Mucosa of rectum (tissue), 2 donors: ENCODE measurements around the gene PCBP3.
"Not testable (repeated sequence)": the region's sequence is repeated elsewhere in the genome, so short reads cannot be mapped to it uniquely, and the experiment has no call there.

ENCODE experiments used
- H3K27ac ChIP-seq, 2 donors: one replicate each; pipeline ENCODE4 v1.7.0; 2013; ENCODE audit warnings: inconsistent platforms in 2 of 2, low read depth in 2 of 2, low read length in 2 of 2
- H3K27me3 ChIP-seq, 2 donors: one replicate each; pipeline ENCODE4 v1.7.0; 2013; ENCODE audit warnings: low read length in 2 of 2; ENCODE audit not compliant: control insufficient read depth in 2 of 2, insufficient read depth in 2 of 2
- H3K36me3 ChIP-seq, 2 donors: one replicate each; pipeline ENCODE4 v1.7.0; 2013; ENCODE audit warnings: low read length in 2 of 2; ENCODE audit not compliant: control insufficient read depth in 2 of 2, insufficient read depth in 2 of 2
- H3K4me1 ChIP-seq, 2 donors: one replicate each; pipeline ENCODE4 v1.7.0; 2013; ENCODE audit warnings: low read length in 2 of 2, mild to moderate bottlenecking in 1 of 2; ENCODE audit not compliant: control insufficient read depth in 2 of 2, insufficient read depth in 2 of 2
- H3K4me3 ChIP-seq, 2 donors: one replicate each; pipeline ENCODE4 v1.7.0; 2013; ENCODE audit warnings: low read length in 2 of 2
- H3K9ac ChIP-seq, 2 donors: one replicate each; pipeline ENCODE4 v1.7.0; 2013; ENCODE audit warnings: low read length in 2 of 2, low read depth in 1 of 2, mild to moderate bottlenecking in 1 of 2
- H3K9me3 ChIP-seq, 2 donors: one replicate each; pipeline ENCODE4 v1.7.0; 2013; ENCODE audit warnings: low read length in 2 of 2; ENCODE audit not compliant: control insufficient read depth in 2 of 2
- donor health status: healthy.
- donor health status: Normal muscosa, but diverticular disease.

The PCBP3 gene

DNA sequence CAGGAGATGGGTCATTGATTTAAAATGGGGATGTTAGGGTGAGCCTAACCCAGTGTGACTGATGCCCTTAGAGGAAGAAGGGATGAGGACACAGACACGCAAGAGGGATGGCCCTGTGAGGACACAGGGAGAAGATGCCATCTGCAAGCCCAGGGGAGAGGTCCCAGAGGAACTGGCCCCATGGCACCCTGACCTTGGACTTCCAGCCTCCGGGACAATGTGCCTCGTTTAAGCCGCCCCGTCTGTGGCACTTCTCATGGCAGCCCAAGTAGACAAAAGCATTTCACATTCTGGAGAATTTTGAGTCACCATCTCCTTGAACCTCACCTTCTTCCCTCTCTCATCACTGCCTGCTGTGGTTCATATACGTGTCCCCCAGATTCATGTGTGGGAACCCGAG is 20.1 kb upstream of the PCBP3 start:
- H3K9ac ChIP-seq = no peak overlapping the region
- no peaks in the 10 kb centered on the region for H3K36me3 ChIP-seq
- peaks cover 0 to 7% of the 10 kb centered on the region in 2 donors for H3K27me3 ChIP-seq
- no peaks in the 10 kb centered on the region for H3K9me3 ChIP-seq
- H3K4me1 ChIP-seq = no peaks in the 10 kb centered on the region
- H3K4me3 ChIP-seq = no peak overlapping the region
- no peak overlapping the region for H3K27ac ChIP-seq

DNA sequence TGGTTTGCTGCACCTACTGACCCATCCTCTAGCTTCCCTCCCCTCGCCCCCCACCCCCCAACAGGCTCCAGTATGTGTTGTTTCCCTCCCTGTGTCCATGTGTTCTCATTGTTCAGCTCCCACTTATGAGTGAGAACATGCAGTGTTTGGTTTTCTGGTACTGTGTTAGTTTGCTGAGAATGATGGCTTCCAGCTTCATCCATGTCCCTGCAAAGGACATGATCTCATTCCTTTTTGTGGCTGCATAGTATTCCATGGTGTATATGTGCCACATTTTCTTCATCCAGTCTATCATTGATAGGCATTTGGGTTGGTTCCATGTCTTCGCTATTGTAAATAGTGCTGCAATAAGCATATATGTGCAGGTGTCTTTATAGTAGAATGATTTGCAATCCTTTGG is 17.4 kb upstream of the PCBP3 start:
- H3K9me3 ChIP-seq, H3K4me1 ChIP-seq, H3K4me3 ChIP-seq, H3K9ac ChIP-seq, H3K27ac ChIP-seq, H3K27me3 ChIP-seq, H3K36me3 ChIP-seq: not testable (repeated sequence)

DNA sequence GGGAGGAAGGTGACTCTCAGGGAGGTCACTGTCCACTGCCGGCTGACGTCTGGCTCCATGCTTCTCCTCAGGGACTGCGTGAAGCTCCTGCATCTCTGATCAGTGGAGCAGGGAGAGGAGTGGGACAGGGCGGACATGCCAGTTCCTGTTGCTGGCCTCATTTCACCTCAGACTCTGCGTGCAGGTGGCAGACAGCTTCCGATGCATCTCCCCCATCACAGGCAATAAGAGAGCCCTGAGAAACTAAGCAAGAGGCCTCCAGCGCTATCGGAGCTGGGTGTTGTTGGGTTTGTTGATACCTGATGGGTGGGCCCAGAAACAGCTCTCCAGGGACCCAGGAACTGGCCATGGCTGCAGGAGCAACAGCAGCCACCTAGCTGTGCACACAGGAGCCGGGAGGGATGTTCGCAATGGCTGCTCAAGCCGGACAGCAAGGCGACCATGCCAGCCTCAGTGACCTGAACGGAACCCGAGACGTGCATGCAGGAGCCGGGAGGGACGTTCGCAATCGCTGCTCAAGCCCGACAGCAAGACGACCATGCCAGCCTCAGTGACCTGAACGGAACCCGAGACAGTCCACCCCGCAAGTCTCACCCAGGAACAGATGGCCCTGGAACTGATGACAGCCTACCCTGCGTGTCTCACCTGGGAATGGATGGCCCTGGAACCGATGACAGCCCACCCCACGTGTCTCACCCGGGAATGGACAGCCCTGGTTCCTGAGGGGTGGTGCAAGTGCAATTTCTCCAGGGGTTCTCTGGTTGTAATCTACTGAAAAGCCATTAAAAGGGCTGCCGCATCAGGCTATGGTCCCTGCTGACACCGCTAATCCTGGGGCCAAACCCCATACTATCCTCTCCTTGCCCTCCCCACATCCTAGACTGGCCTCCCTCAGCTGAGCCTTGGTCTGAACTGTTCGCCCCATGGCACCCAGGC is 14.2 kb upstream of the PCBP3 start:
- Histone ChIP-seq H3K27ac (no peak overlapping the region), H3K27me3 (peaks cover 0 to 3% of the 10 kb centered on the region in 2 donors), H3K4me1 (no peaks in the 10 kb centered on the region), H3K9ac (no peak overlapping the region), H3K9me3 (no peaks in the 10 kb centered on the region), H3K4me3 (no peak overlapping the region), H3K36me3 (no peaks in the 10 kb centered on the region)

DNA sequence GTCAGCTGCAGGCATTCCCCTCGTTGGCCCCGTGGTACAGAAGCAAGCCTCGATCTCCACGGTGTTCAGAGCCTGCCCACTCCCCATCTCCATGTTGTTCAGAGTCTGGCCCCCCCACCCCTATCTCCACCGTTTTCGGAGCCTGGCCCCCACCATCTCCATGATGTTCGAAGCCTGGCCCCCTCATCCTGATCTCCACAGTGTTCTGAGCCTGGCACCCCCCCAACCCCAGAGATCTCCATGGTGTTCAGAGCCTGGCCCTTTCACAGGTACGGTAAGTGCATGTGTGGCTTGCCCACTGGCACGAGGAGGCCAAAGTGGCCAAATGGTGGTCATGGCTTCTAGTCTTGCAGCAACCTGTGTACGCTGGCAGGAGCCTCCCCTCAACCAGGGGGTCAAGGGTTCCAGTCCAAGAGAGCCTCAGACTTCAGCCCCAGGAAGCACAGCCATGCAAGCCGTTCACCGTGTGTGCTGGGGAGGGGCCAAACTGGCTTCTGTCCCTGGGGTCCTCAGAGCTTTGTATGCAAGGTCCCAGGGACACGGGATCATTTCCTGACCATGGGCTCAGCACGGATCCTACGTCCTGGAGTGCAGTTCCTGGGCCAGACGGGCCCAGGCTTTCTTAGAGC is 13.3 kb upstream of the PCBP3 start:
- H3K36me3 ChIP-seq = no peaks in the 10 kb centered on the region
- H3K4me1 ChIP-seq = no peaks in the 10 kb centered on the region
- no peak overlapping the region for H3K4me3 ChIP-seq
- H3K9ac ChIP-seq = no peak overlapping the region
- no peaks in the 10 kb centered on the region for H3K27me3 ChIP-seq
- no peak overlapping the region for H3K27ac ChIP-seq
- H3K9me3 ChIP-seq = no peaks in the 10 kb centered on the region

DNA sequence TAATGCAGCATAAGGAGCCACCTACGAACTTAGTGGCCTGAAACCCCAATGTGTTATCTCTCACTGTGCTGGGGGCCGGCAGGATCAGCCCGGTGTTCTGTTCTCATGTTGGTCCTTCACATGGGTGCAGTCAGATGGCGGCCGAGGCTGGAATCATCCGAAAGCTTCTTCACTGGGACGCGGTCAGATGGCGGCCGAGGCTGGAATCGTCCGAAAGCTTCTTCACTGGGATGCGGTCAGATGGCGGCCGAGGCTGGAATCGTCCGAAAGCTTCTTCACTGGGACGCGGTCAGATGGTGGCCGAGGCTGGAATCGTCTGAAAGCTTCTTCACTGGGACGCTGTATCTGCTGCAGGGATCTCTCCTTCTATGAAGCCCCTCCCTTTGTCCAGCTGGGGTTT is 12.6 kb upstream of the PCBP3 start:
- H3K36me3 ChIP-seq = no peaks in the 10 kb centered on the region
- no peak overlapping the region for H3K27ac ChIP-seq
- no peaks in the 10 kb centered on the region for H3K27me3 ChIP-seq
- no peak overlapping the region for H3K9ac ChIP-seq
- no peak overlapping the region for H3K4me3 ChIP-seq
- H3K4me1 ChIP-seq = no peaks in the 10 kb centered on the region
- H3K9me3 ChIP-seq = no peaks in the 10 kb centered on the region

DNA sequence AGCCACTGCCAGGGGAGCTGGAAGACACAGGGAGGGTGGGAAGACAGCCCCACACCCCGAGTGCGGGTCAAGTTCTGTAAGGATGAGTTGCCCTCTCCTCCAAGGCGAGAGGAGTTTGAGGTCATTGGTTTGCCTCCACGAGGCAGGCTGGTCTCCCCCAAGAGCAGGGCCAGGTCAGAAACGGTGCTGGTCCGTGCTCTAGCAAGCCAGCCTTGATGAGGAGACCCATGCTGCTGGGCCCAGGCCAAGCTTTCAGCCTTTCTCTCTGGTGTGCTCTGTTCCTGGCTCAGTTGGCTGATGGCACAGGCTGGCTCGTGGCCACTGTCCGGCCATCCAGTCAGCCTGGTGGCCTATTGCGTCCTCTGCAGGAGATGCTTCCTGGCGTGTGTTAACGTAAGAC is 12.0 kb upstream of the PCBP3 start:
- Histone ChIP-seq H3K4me3 (no peak overlapping the region), H3K27ac (no peak overlapping the region), H3K9me3 (no peaks in the 10 kb centered on the region), H3K9ac (no peak overlapping the region), H3K27me3 (no peaks in the 10 kb centered on the region), H3K36me3 (no peaks in the 10 kb centered on the region), H3K4me1 (no peaks in the 10 kb centered on the region)

DNA sequence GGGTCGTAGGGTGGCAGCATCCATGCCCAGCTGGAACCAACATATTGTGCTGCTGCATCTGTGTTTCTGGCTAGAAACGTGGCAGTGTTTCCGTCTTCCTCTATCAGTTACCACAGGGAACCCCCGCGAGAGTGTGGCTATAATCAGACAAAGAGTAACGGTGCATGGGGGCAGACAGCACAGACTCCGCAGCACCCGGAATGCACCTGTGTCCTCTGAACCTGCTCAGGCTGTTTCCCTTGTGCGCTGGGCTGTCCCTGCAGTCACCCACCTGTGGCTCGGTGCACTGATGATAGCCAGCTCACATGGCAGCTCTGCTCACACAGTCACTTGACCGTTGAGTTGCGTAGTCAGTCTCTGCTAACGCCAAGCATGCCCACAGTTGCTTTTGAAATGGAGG is 11.4 kb upstream of the PCBP3 start:
- no peaks in the 10 kb centered on the region for H3K27me3 ChIP-seq
- no peaks in the 10 kb centered on the region for H3K4me1 ChIP-seq
- H3K4me3 ChIP-seq = no peak overlapping the region
- no peaks in the 10 kb centered on the region for H3K9me3 ChIP-seq
- no peak overlapping the region for H3K9ac ChIP-seq
- no peaks in the 10 kb centered on the region for H3K36me3 ChIP-seq
- no peak overlapping the region for H3K27ac ChIP-seq

DNA sequence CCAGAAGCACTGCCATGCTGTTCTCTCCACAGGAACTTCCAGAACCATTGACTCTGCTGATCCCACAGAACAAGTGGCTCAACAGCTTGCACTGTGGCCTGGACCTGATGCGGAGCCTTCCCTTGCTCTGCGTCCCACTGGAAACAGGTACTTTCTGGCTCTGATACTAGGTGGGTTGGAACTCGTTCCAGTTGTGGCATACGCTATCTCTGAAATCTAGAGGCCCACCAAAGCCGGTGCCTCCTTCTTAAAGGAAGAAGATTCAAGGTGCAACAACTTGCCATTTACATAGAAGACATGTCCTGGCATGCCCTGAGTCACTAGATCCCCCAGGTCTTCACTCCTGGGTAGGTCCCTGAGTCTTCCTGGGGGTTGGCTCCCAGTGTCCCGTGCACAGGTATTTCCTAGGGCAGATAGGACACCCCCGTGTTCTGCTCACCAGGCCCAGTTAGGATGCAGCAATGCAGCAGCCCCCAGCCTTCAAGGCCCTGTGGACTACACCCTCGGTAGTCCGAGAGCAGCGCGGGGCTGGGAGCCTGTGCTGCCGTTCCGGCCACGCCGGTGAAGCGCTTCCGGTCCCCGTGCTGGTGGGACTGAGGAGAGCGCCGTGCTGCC is 10.8 kb upstream of the PCBP3 start:
- no peak overlapping the region for H3K9ac ChIP-seq
- no peak overlapping the region for H3K27ac ChIP-seq
- no peaks in the 10 kb centered on the region for H3K4me1 ChIP-seq

DNA sequence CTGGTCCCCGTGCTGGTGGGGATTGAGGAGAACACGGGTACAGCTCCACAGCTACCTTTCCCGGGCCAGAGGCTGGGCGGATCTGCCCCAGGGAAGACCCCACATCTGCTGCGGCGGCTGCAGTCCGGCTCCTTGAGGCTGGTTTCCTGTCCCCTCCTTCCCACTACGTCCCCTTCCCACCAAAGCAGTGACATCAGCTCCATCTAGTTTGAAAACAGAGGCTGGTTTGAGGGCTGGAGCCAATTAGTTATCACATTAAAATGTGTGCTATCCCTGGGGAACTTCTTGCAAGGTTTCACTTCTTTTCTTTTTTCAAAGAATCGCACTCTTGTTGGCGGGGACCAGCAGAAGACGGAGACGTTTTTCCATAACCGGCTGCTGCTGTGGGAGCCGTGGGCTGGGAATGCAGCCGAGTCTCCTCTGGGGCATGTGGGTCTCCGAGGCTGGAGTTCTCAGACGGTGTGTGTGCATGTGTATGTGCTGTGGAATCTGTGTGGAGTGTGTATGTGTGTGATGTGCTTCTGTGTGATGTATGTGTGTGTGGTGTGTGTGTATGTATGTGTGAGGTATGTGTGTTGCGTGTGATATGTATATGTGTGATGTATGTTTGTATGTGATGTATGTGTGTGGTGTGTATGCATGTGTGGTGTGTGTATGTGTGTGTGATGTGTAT is 8.9 kb upstream of the PCBP3 start:
- Histone ChIP-seq H3K27me3 (no peaks in the 10 kb centered on the region), H3K27ac (no peak overlapping the region), H3K9me3 (no peaks in the 10 kb centered on the region), H3K4me3 (no peak overlapping the region), H3K9ac (no peak overlapping the region), H3K36me3 (no peaks in the 10 kb centered on the region), H3K4me1 (peaks cover 0 to under 1% of the 10 kb centered on the region in 2 donors)

More for the DNA sequence above, 10.8 kb upstream of the PCBP3 start:
- Histone ChIP-seq H3K27me3 (no peaks in the 10 kb centered on the region), H3K36me3 (no peaks in the 10 kb centered on the region), H3K9me3 (no peaks in the 10 kb centered on the region), H3K4me3 (no peak overlapping the region)
